Testis (tissue), 3 donors: Measurements from ENCODE around the gene VGLL2. TPM values are rescaled to one million over a fixed set of nuclear protein-coding genes. Genes with fewer than 3 reads are reported as not detected.

ENCODE experiments used
- DNase-seq: peaks from one replicate; pipeline ENCODE4 v3.0.0-alpha.2; 2019
- H3K27ac ChIP-seq, 2 donors: fragments of 200-600 bp; sonication (generic); one replicate each; pipeline ENCODE4 v1.5.1; 2019
- H3K27me3 ChIP-seq: fragments of 200-600 bp; sonication (generic); one replicate; pipeline ENCODE4 v1.5.1; 2019
- H3K36me3 ChIP-seq: fragments of 200-600 bp; sonication (generic); one replicate; pipeline ENCODE4 v1.5.1; 2017; ENCODE audit warnings: low read depth; ENCODE audit errors: missing control alignments
- H3K4me1 ChIP-seq: fragments of 200-600 bp; sonication (generic); one replicate; pipeline ENCODE4 v1.5.1; 2019
- H3K4me3 ChIP-seq, 2 donors: fragments of 200-600 bp; sonication (generic); one replicate each; pipeline ENCODE4 v1.5.1; 2017 to 2019
- H3K9me3 ChIP-seq: fragments of 200-600 bp; sonication (generic); one replicate; pipeline ENCODE4 v1.5.1; 2017
- CTCF ChIP-seq, 3 experiments: fragments of 450-650 bp in 2 of 3; fragments of 200-600 bp in 1 of 3; sonication (generic) in 1 of 3; IDR thresholded peaks; one replicate each; pipeline ENCODE4 v1.5.1; 2016 to 2019; ENCODE audit warnings: antibody characterized with exemption in 3 of 3, mild to moderate bottlenecking in 2 of 3, moderate library complexity in 1 of 3
- POLR2A ChIP-seq: fragments of 450-650 bp; IDR thresholded peaks from one replicate; pipeline ENCODE4 v1.6.1; 2017; ENCODE audit warnings: antibody characterized with exemption, mild to moderate bottlenecking, moderate library complexity
- WGBS, 2 donors: methylation state at CpG; one replicate each; pipeline ENCODE4 v1.1.5; 2018; 5-methylcytosine and 5-hydroxymethylcytosine counted together
- intact Hi-C: fragments of 100-400 bp; cut with DNase I; formaldehyde crosslinking; loops from one replicate; pipeline ENCODE4 v1.15.1; 2023; ENCODE audit warnings: low total_unique reads
- polyA plus RNA-seq: library from polyadenylated mRNA; stranded (reverse); fragments of 350-450 nt; fragmentation: Illumina TruSeq; extraction: RNeasy Lipid Tissue Mini Kit (QIAGEN cat#74804); gene quantifications from one replicate; pipeline ENCODE4 v1.2.3, GENCODE V29; 2014; ENCODE audit warnings: low read depth, low replicate concordance; ENCODE audit not compliant: insufficient read depth
- total RNA-seq, 2 donors: library from RNA; depleted of rRNA; stranded (reverse); fragments of >200 nt; gene quantifications; one replicate each; pipeline ENCODE4 v1.2.3, GENCODE V29; 2016

VGLL2 gene
- total and polyA plus RNA-seq, 3 donors from 2014 or later = 1.7 TPM

GRCh38 chr6:117267766-117268534, 2.6 kb downstream of the VGLL2 start:
- no peaks in the 10 kb centered on the region for H3K9me3 ChIP-seq
- peaks cover 11% of the 10 kb centered on the region for H3K4me1 ChIP-seq
- DNase-seq = no peak
- H3K36me3 ChIP-seq = no peaks in the 10 kb centered on the region
- no peaks in the 10 kb centered on the region for H3K27me3 ChIP-seq
- H3K27ac ChIP-seq = no peak overlapping the region
- intact Hi-C loops = no loop called here
- no peak overlapping the region for H3K4me3 ChIP-seq
- TF ChIP-seq POLR2A (no peak), CTCF (IDR thresholded peaks at IDR 0.05) (no peak)
- 14 to 30% methylated on average over 7 to 11 of the region's 11 CpGs for WGBS, 2 donors

GRCh38 chr6:117268924-117269323, 3.6 kb downstream of the VGLL2 start:
- no peaks in the 10 kb centered on the region for H3K9me3 ChIP-seq
- TF ChIP-seq CTCF (IDR thresholded peaks at IDR 0.05) (no peak), POLR2A (no peak)
- no peak for DNase-seq
- H3K4me1 ChIP-seq = peaks cover 11% of the 10 kb centered on the region
- no peak overlapping the region for H3K4me3 ChIP-seq
- WGBS, 2 donors = 6 to 8% methylated on average over 1 of the region's 1 CpG
- no peak overlapping the region for H3K27ac ChIP-seq
- no peaks in the 10 kb centered on the region for H3K27me3 ChIP-seq
- intact Hi-C loops = no loop called here
- H3K36me3 ChIP-seq = no peaks in the 10 kb centered on the region

GRCh38 chr6:117269638-117270054, 4.3 kb downstream of the VGLL2 start:
- Histone ChIP-seq H3K4me3 (peak overlapping the region in 1 of 2 donors; percentile 36), H3K4me1 (peaks cover 9% of the 10 kb centered on the region), H3K36me3 (no peaks in the 10 kb centered on the region), H3K9me3 (no peaks in the 10 kb centered on the region), H3K27me3 (no peaks in the 10 kb centered on the region), H3K27ac (no peak overlapping the region)
- no peak for TF ChIP-seq POLR2A
- TF ChIP-seq CTCF (IDR thresholded peaks at IDR 0.05) = no peak
- DNase-seq = no peak
- WGBS, 2 donors = 4 to 6% methylated on average over 8 of the region's 8 CpGs
- intact Hi-C loops = no loop called here

GRCh38 chr6:117270055-117270842, 4.9 kb downstream of the VGLL2 start:
- H3K4me1 ChIP-seq = peaks cover 5% of the 10 kb centered on the region
- H3K27ac ChIP-seq = no peak overlapping the region
- 1 to 3% methylated on average over 28 to 63 of the region's 74 CpGs for WGBS, 2 donors
- no peaks in the 10 kb centered on the region for H3K27me3 ChIP-seq
- intact Hi-C loops = no loop called here
- no peaks in the 10 kb centered on the region for H3K36me3 ChIP-seq
- peak; percentile 35 for DNase-seq
- no peaks in the 10 kb centered on the region for H3K9me3 ChIP-seq
- H3K4me3 ChIP-seq = peak overlapping the region; percentile 15 to 36
- TF ChIP-seq CTCF (IDR thresholded peaks at IDR 0.05) (no peak), POLR2A (no peak)
